Thyroid gland (tissue), 4 donors: ENCODE results near the gene JOSD2.

Experiments used
- POLR2A ChIP-seq, 2 donors: fragments of 450-650 bp; IDR thresholded peaks; one replicate each; pipeline ENCODE4 v1.6.1; 2017; ENCODE audit warnings: antibody characterized with exemption in 2 of 2, mild to moderate bottlenecking in 2 of 2, moderate library complexity in 1 of 2
- TF ChIP-seq, protein P1 (sequence below), 6 experiments: fragments of 200-600 bp in 3 of 6; fragments of 450-650 bp in 3 of 6; sonication (generic) in 3 of 6; IDR thresholded peaks; one replicate each; pipeline ENCODE4 v1.5.1; 2016 to 2019; ENCODE audit warnings: antibody characterized with exemption in 6 of 6, mild to moderate bottlenecking in 2 of 6, inconsistent platforms in 1 of 6, moderate library complexity in 1 of 6

DNA sequence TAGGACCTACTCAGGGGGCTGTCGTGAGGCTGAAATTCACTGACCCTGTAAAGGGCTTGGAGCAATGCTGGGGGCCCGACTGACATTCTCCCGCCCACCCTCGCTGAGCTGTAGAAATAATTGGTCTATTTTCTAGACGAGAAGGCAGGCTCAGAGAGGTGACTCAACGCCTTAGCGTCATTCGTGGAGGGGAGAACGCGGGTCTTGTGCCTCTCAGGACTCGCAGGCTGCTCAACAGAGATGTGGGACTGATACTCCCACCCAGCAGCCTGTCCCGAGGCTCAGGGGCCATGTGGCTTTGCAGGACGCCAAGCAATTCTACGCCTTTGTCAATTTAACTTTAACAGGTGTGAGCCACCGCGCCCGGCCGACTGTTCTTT lies 26.3 kb upstream of the JOSD2 start:
- TF ChIP-seq, protein P1, sequence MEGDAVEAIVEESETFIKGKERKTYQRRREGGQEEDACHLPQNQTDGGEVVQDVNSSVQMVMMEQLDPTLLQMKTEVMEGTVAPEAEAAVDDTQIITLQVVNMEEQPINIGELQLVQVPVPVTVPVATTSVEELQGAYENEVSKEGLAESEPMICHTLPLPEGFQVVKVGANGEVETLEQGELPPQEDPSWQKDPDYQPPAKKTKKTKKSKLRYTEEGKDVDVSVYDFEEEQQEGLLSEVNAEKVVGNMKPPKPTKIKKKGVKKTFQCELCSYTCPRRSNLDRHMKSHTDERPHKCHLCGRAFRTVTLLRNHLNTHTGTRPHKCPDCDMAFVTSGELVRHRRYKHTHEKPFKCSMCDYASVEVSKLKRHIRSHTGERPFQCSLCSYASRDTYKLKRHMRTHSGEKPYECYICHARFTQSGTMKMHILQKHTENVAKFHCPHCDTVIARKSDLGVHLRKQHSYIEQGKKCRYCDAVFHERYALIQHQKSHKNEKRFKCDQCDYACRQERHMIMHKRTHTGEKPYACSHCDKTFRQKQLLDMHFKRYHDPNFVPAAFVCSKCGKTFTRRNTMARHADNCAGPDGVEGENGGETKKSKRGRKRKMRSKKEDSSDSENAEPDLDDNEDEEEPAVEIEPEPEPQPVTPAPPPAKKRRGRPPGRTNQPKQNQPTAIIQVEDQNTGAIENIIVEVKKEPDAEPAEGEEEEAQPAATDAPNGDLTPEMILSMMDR (IDR thresholded peaks at IDR 0.05) = no peak
- TF ChIP-seq POLR2A (IDR thresholded peaks at IDR 0.05) = no peak
